Neural cell (in vitro differentiated cells): ENCODE measurements around the gene EIF2AK2. TPM values are rescaled to one million over a fixed set of nuclear protein-coding genes. Genes with fewer than 3 reads are reported as not detected.

ENCODE experiments used
- H2AFZ ChIP-seq: fragments of 200-600, 300-800 bp; sonication (generic), shearing (Covaris generic); 2 replicates; pipeline ENCODE4 v1.6.0; 2014; ENCODE audit warnings: low read depth, mild to moderate bottlenecking, antibody characterized with exemption, low read length, moderate library complexity
- H3F3A ChIP-seq: fragments of 200-600 bp; shearing (Covaris generic); 2 replicates; pipeline ENCODE4 v1.6.1; 2016; ENCODE audit warnings: mild to moderate bottlenecking, moderate library complexity, mixed read lengths, antibody characterized with exemption, low read length; ENCODE audit not compliant: insufficient read depth, poor library complexity, severe bottlenecking
- H3K27ac ChIP-seq: fragments of 200-600, 300-800 bp; sonication (generic), shearing (Covaris generic); 2 replicates; pipeline ENCODE4 v1.5.1; 2014; ENCODE audit warnings: mild to moderate bottlenecking, low read length, moderate library complexity
- H3K27me3 ChIP-seq: fragments of 300-800, 200-600 bp; sonication (generic), shearing (Covaris generic); 2 replicates; pipeline ENCODE4 v1.6.0; 2014; ENCODE audit warnings: mild to moderate bottlenecking, low read depth, low read length, moderate library complexity; ENCODE audit not compliant: insufficient read depth
- H3K36me3 ChIP-seq: fragments of 300-800, 200-600 bp; sonication (generic), shearing (Covaris generic); 2 replicates; pipeline ENCODE4 v1.5.1; 2014; ENCODE audit warnings: mild to moderate bottlenecking, antibody characterized with exemption, low read length, moderate library complexity; ENCODE audit not compliant: insufficient read depth
- H3K4me2 ChIP-seq: fragments of 300-800, 200-600 bp; sonication (generic), shearing (Covaris generic); 2 replicates; pipeline ENCODE4 v1.6.0; 2014; ENCODE audit warnings: mild to moderate bottlenecking, low read length
- H3K4me3 ChIP-seq: fragments of 300-800, 200-600 bp; sonication (generic), shearing (Covaris generic); 2 replicates; pipeline ENCODE4 v1.5.1; 2014; ENCODE audit warnings: mild to moderate bottlenecking, low read length, moderate library complexity
- H3K79me2 ChIP-seq: fragments of 200-600 bp; shearing (Covaris generic); replicated peaks from 2 replicates; pipeline ENCODE4 v1.6.0; 2014; ENCODE audit warnings: mild to moderate bottlenecking, low read length, moderate library complexity; ENCODE audit not compliant: insufficient read depth
- H3K9ac ChIP-seq: fragments of 300-800, 200-600 bp; sonication (generic), shearing (Covaris generic); 2 replicates; pipeline ENCODE4 v1.6.1; 2016; ENCODE audit warnings: mild to moderate bottlenecking, low read length, mixed read lengths
- H3K9me2 ChIP-seq: fragments of 200-600 bp; shearing (Covaris generic); 2 replicates; pipeline ENCODE4 v1.6.1; 2016; ENCODE audit warnings: mild to moderate bottlenecking, low read length, mixed read lengths; ENCODE audit not compliant: insufficient read depth
- H3K9me3 ChIP-seq: fragments of 200-600, 300-800 bp; sonication (generic), shearing (Covaris generic); 2 replicates; pipeline ENCODE4 v1.6.1; 2016; ENCODE audit warnings: mild to moderate bottlenecking, mixed run types, low read length, moderate library complexity, mixed read lengths
- H4K20me1 ChIP-seq: fragments of 200-600 bp; shearing (Covaris generic); 2 replicates; pipeline ENCODE4 v1.6.1; 2016; ENCODE audit warnings: mild to moderate bottlenecking, mixed run types; ENCODE audit not compliant: insufficient read depth
- CTCF ChIP-seq: fragments of 450-650 bp; IDR thresholded peaks from 2 replicates; pipeline ENCODE4 v1.5.1; 2014; ENCODE audit warnings: antibody characterized with exemption, mild to moderate bottlenecking, moderate library complexity; ENCODE audit not compliant: poor library complexity, severe bottlenecking
- EP300 ChIP-seq: fragments of 450-650 bp; conservative IDR thresholded peaks from 2 replicates; pipeline ENCODE4 v1.6.1; 2014; ENCODE audit warnings: antibody characterized with exemption, mild to moderate bottlenecking, moderate library complexity; ENCODE audit not compliant: poor library complexity, severe bottlenecking
- EZH2 ChIP-seq: fragments of 200-600, 300-800 bp; shearing (Covaris generic), sonication (generic); IDR thresholded peaks from 2 replicates; pipeline ENCODE4 v1.6.1; 2014; ENCODE audit warnings: antibody characterized with exemption, low read length, borderline replicate concordance, mild to moderate bottlenecking; ENCODE audit not compliant: insufficient read depth, poor library complexity, severe bottlenecking
- MXI1 ChIP-seq: fragments of 450-650 bp; conservative IDR thresholded peaks from 2 replicates; pipeline ENCODE4 v1.6.1; 2014; ENCODE audit warnings: antibody characterized with exemption, mild to moderate bottlenecking; ENCODE audit not compliant: poor library complexity, severe bottlenecking
- POLR2AphosphoS5 ChIP-seq: IDR thresholded peaks from 2 replicates; pipeline ENCODE4 v1.6.1; 2012
- RAD21 ChIP-seq: fragments of 450-650 bp; conservative IDR thresholded peaks from 2 replicates; pipeline ENCODE4 v1.6.1; 2014; ENCODE audit warnings: antibody characterized with exemption, mild to moderate bottlenecking, moderate library complexity
- REST ChIP-seq: IDR thresholded peaks from 2 replicates; pipeline ENCODE4 v1.6.1; 2012; ENCODE audit warnings: borderline replicate concordance
- SMC3 ChIP-seq: fragments of 450-650 bp; conservative IDR thresholded peaks from 2 replicates; pipeline ENCODE4 v1.6.1; 2014; ENCODE audit warnings: antibody characterized with exemption, mild to moderate bottlenecking, moderate library complexity; ENCODE audit not compliant: poor library complexity
- TAF1 ChIP-seq: IDR thresholded peaks from 2 replicates; pipeline ENCODE4 v1.6.1; 2012; ENCODE audit warnings: low read depth
- polyA plus RNA-seq: library from polyadenylated mRNA; depleted of rRNA; stranded (reverse); fragments of >200 nt; gene quantifications from 2 replicates; pipeline ENCODE4 v1.2.3, GENCODE V29; 2014

EIF2AK2 gene
- polyA plus RNA-seq, 1 donor from 2014 or later, result 2.5 TPM

GRCh38 chr2:37188570-37188969 is 31.8 kb upstream of the EIF2AK2 start, which contains the start of gene SULT6B1:
Gene SULT6B1, minus strand, starts transcription at chr2:37188670. Its CDS starts 30 bp downstream, at chr2:37188640.
- H3K27me3 ChIP-seq, result no peaks in the 10 kb centered on the region
- no peak within 1 kb of the TSS for H2AFZ ChIP-seq
- no peaks in the 10 kb centered on the region for H3K9me2 ChIP-seq
- H3K4me2 ChIP-seq, result no peak within 1 kb of the TSS
- TF ChIP-seq RAD21 (no peak), CTCF (no peak), POLR2AphosphoS5 (no peak), MXI1 (no peak), EP300 (no peak), EZH2 (no peak), SMC3 (no peak), TAF1 (no peak), REST (no peak)
- no peak within 1 kb of the TSS for H3K4me3 ChIP-seq
- H3K27ac ChIP-seq, result no peak within 1 kb of the TSS
- H3K79me2 ChIP-seq, result no peaks in the 10 kb centered on the region
- no peaks in the 10 kb centered on the region for H3K36me3 ChIP-seq
- no peaks in the 10 kb centered on the region for H4K20me1 ChIP-seq
- H3K9ac ChIP-seq, result no peak within 1 kb of the TSS
- H3F3A ChIP-seq, result no peaks in the 10 kb centered on the region
- no peaks in the 10 kb centered on the region for H3K9me3 ChIP-seq

GRCh38 chr2:37181726-37182684 is 25.2 kb upstream of the EIF2AK2 start:
- Histone ChIP-seq H3K36me3 (no peaks in the 10 kb centered on the region), H3F3A (no peaks in the 10 kb centered on the region), H2AFZ (no peak overlapping the region), H3K4me3 (no peak overlapping the region), H3K4me2 (no peak overlapping the region), H3K9ac (no peak overlapping the region), H3K9me2 (no peaks in the 10 kb centered on the region), H3K79me2 (no peaks in the 10 kb centered on the region), H4K20me1 (no peaks in the 10 kb centered on the region), H3K9me3 (no peaks in the 10 kb centered on the region), H3K27me3 (no peaks in the 10 kb centered on the region), H3K27ac (no peak overlapping the region)
- no peak for TF ChIP-seq POLR2AphosphoS5
- no peak for TF ChIP-seq RAD21
- TF ChIP-seq TAF1, result no peak
- no peak for TF ChIP-seq SMC3
- TF ChIP-seq EP300, result no peak
- TF ChIP-seq EZH2, result no peak
